HT1080 (cell line): ENCODE results near the gene EIF5. TPM values are rescaled to one million over a fixed set of nuclear protein-coding genes. Genes with fewer than 3 reads are reported as not detected.

Experiments used
- DNase-seq: peaks from one replicate; pipeline ENCODE4 v3.0.0-alpha.2; 2015; ENCODE audit warnings: low read depth
- total RNA-seq: library from RNA; depleted of rRNA; stranded (reverse); fragments of >200 nt; shearing (Covaris generic); gene quantifications from 2 replicates; pipeline ENCODE4 v1.2.3, GENCODE V29; 2014

The EIF5 gene
- total RNA-seq, 1 experiment from 2014 or later = 288 TPM

GRCh38 chr14:103361867-103362266 is 27.8 kb downstream of the EIF5 start:
- DNase-seq = peak; percentile 95

- peak; percentile 62 for DNase-seq
These were observed 28.7 kb downstream of the EIF5 start for GRCh38 chr14:103362780-103363179.

- no peak for DNase-seq
These were observed 32.7 kb downstream of the EIF5 start for GRCh38 chr14:103366741-103367140.

GRCh38 chr14:103367995-103368394 is 34.0 kb downstream of the EIF5 start:
- no peak for DNase-seq

GRCh38 chr14:103370087-103370486 is 36.0 kb downstream of the EIF5 start:
- DNase-seq = no peak

GRCh38 chr14:103372017-103372416 is 38.0 kb downstream of the EIF5 start:
- DNase-seq = no peak

- DNase-seq = peak; percentile 98
These were observed 38.7 kb downstream of the EIF5 start for GRCh38 chr14:103372552-103373304.

GRCh38 chr14:103374121-103374520 is 40.1 kb downstream of the EIF5 start:
- no peak for DNase-seq

- no peak for DNase-seq
These were observed 43.5 kb downstream of the EIF5 start for GRCh38 chr14:103377522-103378037.

- no peak for DNase-seq
These were observed 44.2 kb downstream of the EIF5 start for GRCh38 chr14:103378038-103378854.

- no peak for DNase-seq
These were observed 46.8 kb downstream of the EIF5 start for GRCh38 chr14:103380719-103381377.

- DNase-seq = peak; percentile 72
These were observed 48.3 kb downstream of the EIF5 start for GRCh38 chr14:103382376-103382775.

- no peak for DNase-seq
These were observed 50.6 kb downstream of the EIF5 start for GRCh38 chr14:103384450-103385151.

GRCh38 chr14:103385152-103385928 is 51.3 kb downstream of the EIF5 start, which contains the start of gene MARK3:
MARK3 (plus strand) TSS chr14:103385415; CDS start chr14:103386030, 615 bp downstream.
- peak; percentile 96 for DNase-seq

- DNase-seq = no peak
These were observed 52.1 kb downstream of the EIF5 start for GRCh38 chr14:103385929-103386712.

GRCh38 chr14:103386713-103387329 is 52.8 kb downstream of the EIF5 start:
- no peak for DNase-seq

- DNase-seq = no peak
These were observed 54.6 kb downstream of the EIF5 start for GRCh38 chr14:103388664-103389063.

GRCh38 chr14:103390605-103391004 is 56.6 kb downstream of the EIF5 start:
- no peak for DNase-seq

- DNase-seq = peak; percentile 75
These were observed 57.0 kb downstream of the EIF5 start for GRCh38 chr14:103391048-103391447.
